ENCODE results near the gene VPS9D1.

The VPS9D1 gene

GRCh38 chr16:89716916-89717687, 3.6 kb downstream of the VPS9D1 start:
- Histone ChIP-seq H3K27me3 (replicated peaks; ENCODE audit: control insufficient read depth, insufficient read depth, low read length) (no peaks in the 10 kb centered on the region), H3K36me3 (ENCODE audit: control insufficient read depth, insufficient read depth, low read length) (peaks cover 4% of the 10 kb centered on the region), H3K4me3 (replicated peaks; ENCODE audit: low read depth, low read length) (no peak overlapping the region)
- TF ChIP-seq CTCF (IDR thresholded peaks at IDR 0.05; ENCODE audit: insufficient read depth, low read length, poor library complexity, severe bottlenecking) = no peak
- DNase-seq (ENCODE audit: extremely low read depth, insufficient read length) = no peak

GRCh38 chr16:89716493-89716892, 4.2 kb downstream of the VPS9D1 start:
- no peaks in the 10 kb centered on the region for H3K27me3 ChIP-seq (replicated peaks; ENCODE audit: control insufficient read depth, insufficient read depth, low read length)
- peaks cover 4% of the 10 kb centered on the region for H3K36me3 ChIP-seq (ENCODE audit: control insufficient read depth, insufficient read depth, low read length)
- H3K4me3 ChIP-seq (replicated peaks; ENCODE audit: low read depth, low read length) = no peak overlapping the region
- no peak for DNase-seq (ENCODE audit: extremely low read depth, insufficient read length)
- no peak for TF ChIP-seq CTCF (IDR thresholded peaks at IDR 0.05; ENCODE audit: insufficient read depth, low read length, poor library complexity, severe bottlenecking)

- DNase-seq (ENCODE audit: extremely low read depth, insufficient read length) = no peak
- no peaks in the 10 kb centered on the region for H3K27me3 ChIP-seq (replicated peaks; ENCODE audit: control insufficient read depth, insufficient read depth, low read length)
- TF ChIP-seq CTCF (IDR thresholded peaks at IDR 0.05; ENCODE audit: insufficient read depth, low read length, poor library complexity, severe bottlenecking) = no peak
- H3K4me3 ChIP-seq (replicated peaks; ENCODE audit: low read depth, low read length) = peak overlapping the region; percentile 81
- H3K36me3 ChIP-seq (ENCODE audit: control insufficient read depth, insufficient read depth, low read length) = peaks cover 3% of the 10 kb centered on the region
These were observed 8.4 kb downstream of the VPS9D1 start for GRCh38 chr16:89712274-89712781.

GRCh38 chr16:89711601-89712273, 9.0 kb downstream of the VPS9D1 start:
- Histone ChIP-seq H3K27me3 (replicated peaks; ENCODE audit: control insufficient read depth, insufficient read depth, low read length) (no peaks in the 10 kb centered on the region), H3K36me3 (ENCODE audit: control insufficient read depth, insufficient read depth, low read length) (peaks cover 2% of the 10 kb centered on the region), H3K4me3 (replicated peaks; ENCODE audit: low read depth, low read length) (peak overlapping the region; percentile 81)
- TF ChIP-seq CTCF (IDR thresholded peaks at IDR 0.05; ENCODE audit: insufficient read depth, low read length, poor library complexity, severe bottlenecking) = peak; percentile 6
- DNase-seq (ENCODE audit: extremely low read depth, insufficient read length) = peak; percentile 81

- no peak for TF ChIP-seq CTCF (IDR thresholded peaks at IDR 0.05; ENCODE audit: insufficient read depth, low read length, poor library complexity, severe bottlenecking)
- no peak overlapping the region for H3K4me3 ChIP-seq (replicated peaks; ENCODE audit: low read depth, low read length)
- DNase-seq (ENCODE audit: extremely low read depth, insufficient read length) = no peak
- H3K27me3 ChIP-seq (replicated peaks; ENCODE audit: control insufficient read depth, insufficient read depth, low read length) = no peaks in the 10 kb centered on the region
- H3K36me3 ChIP-seq (ENCODE audit: control insufficient read depth, insufficient read depth, low read length) = peaks cover 2% of the 10 kb centered on the region
These were observed 9.8 kb downstream of the VPS9D1 start for GRCh38 chr16:89710709-89711564.

Data from GM06990 (cell line).